OCI-LY3 (cell line): Measurements from ENCODE around the gene SLC51A.

Source experiments
- EZH2phosphoT487 ChIP-seq: fragments of 200-600 bp; shearing (Covaris generic); IDR thresholded peaks from 2 replicates; pipeline ENCODE4 v1.6.1; 2018; ENCODE audit warnings: antibody characterized with exemption, mixed run types, low read depth
- TF ChIP-seq, protein P1 (sequence below): fragments of 200-600, 300-600 bp; sonication (generic); IDR thresholded peaks from 2 replicates; pipeline ENCODE4 v1.5.1; 2014; ENCODE audit warnings: antibody characterized with exemption, low read length, low read depth

DNA sequence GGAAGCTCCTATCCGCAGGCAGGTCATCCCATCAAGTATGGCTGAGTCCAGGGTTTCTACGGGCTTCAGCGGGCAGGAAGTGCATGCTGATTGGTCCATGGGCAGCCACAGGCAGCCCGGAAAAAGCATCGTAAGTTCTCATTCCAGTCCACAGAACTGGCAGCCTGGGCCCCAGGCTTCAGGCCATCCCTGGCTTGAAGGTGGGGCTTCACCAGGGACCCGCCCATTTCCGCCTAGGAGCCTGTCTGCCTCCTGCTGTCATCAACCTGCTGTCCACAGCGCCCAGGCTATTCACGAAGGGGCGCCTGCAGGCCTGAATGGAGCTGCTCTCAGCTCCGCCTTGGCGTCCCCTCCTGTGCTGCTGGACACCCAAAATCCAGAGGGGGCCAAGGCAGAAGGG is 57.3 kb downstream of the SLC51A start:
- TF ChIP-seq, protein P1, sequence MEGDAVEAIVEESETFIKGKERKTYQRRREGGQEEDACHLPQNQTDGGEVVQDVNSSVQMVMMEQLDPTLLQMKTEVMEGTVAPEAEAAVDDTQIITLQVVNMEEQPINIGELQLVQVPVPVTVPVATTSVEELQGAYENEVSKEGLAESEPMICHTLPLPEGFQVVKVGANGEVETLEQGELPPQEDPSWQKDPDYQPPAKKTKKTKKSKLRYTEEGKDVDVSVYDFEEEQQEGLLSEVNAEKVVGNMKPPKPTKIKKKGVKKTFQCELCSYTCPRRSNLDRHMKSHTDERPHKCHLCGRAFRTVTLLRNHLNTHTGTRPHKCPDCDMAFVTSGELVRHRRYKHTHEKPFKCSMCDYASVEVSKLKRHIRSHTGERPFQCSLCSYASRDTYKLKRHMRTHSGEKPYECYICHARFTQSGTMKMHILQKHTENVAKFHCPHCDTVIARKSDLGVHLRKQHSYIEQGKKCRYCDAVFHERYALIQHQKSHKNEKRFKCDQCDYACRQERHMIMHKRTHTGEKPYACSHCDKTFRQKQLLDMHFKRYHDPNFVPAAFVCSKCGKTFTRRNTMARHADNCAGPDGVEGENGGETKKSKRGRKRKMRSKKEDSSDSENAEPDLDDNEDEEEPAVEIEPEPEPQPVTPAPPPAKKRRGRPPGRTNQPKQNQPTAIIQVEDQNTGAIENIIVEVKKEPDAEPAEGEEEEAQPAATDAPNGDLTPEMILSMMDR, result no peak
- no peak for TF ChIP-seq EZH2phosphoT487
